Pulmonary artery endothelial cell (primary cell): ENCODE results near the gene C19orf81. TPM values are rescaled to one million over a fixed set of nuclear protein-coding genes. Genes with fewer than 3 reads are reported as not detected.

Source experiments
- DNase-seq: peaks from one replicate; pipeline ENCODE4 v3.0.0-alpha.2; 2011; ENCODE audit warnings: low read depth, low spot score
- total RNA-seq: library from RNA; depleted of rRNA; stranded (reverse); fragments of >200 nt; gene quantifications from 2 replicates; pipeline ENCODE4 v1.2.3, GENCODE V29; 2014

C19orf81 gene
- total RNA-seq, 1 donor from 2014 or later, result 0.59 TPM

GRCh38 chr19:50629194-50629593 lies 20.1 kb upstream of the C19orf81 start:
- no peak for DNase-seq

- no peak for DNase-seq
Measured at GRCh38 chr19:50629801-50630200, 19.4 kb upstream of the C19orf81 start.

- DNase-seq, result no peak
Measured at GRCh38 chr19:50632151-50632835, 17.0 kb upstream of the C19orf81 start.

GRCh38 chr19:50633359-50633758 lies 15.9 kb upstream of the C19orf81 start:
- DNase-seq, result no peak

- no peak for DNase-seq
Measured at GRCh38 chr19:50633973-50634372, 15.3 kb upstream of the C19orf81 start.

- no peak for DNase-seq
Measured at GRCh38 chr19:50636317-50637085, 12.7 kb upstream of the C19orf81 start.

- DNase-seq, result no peak
Measured at GRCh38 chr19:50638600-50638999, 10.6 kb upstream of the C19orf81 start.

GRCh38 chr19:50639121-50640112 lies 9.8 kb upstream of the C19orf81 start, which contains the start of gene SYT3:
TSS of gene SYT3 (minus strand) at chr19:50639881. CDS start at chr19:50637411, 2,470 bp downstream.
- no peak for DNase-seq

- no peak for DNase-seq
Measured at GRCh38 chr19:50640368-50640767, 8.9 kb upstream of the C19orf81 start.

GRCh38 chr19:50644315-50644915 lies 4.8 kb upstream of the C19orf81 start:
- no peak for DNase-seq

GRCh38 chr19:50645107-50645506 lies 4.1 kb upstream of the C19orf81 start:
- no peak for DNase-seq

GRCh38 chr19:50646074-50646807 lies 3.0 kb upstream of the C19orf81 start:
- peak; percentile 15 for DNase-seq

GRCh38 chr19:50647879-50648615 lies 1.2 kb upstream of the C19orf81 start:
- no peak for DNase-seq

- no peak for DNase-seq
Measured at GRCh38 chr19:50648659-50649058, 586 bp upstream of the C19orf81 start.

GRCh38 chr19:50651174-50651573 lies 1.9 kb downstream of the C19orf81 start:
- DNase-seq, result no peak

GRCh38 chr19:50652722-50653121 lies 3.5 kb downstream of the C19orf81 start:
- no peak for DNase-seq

GRCh38 chr19:50654882-50655281 lies 5.6 kb downstream of the C19orf81 start:
- no peak for DNase-seq

GRCh38 chr19:50657222-50657669 lies 8.0 kb downstream of the C19orf81 start:
- no peak for DNase-seq

GRCh38 chr19:50657712-50658440 lies 8.6 kb downstream of the C19orf81 start:
- DNase-seq, result peak; percentile 99
